ENCODE measurements around the gene VWA8.

Gene VWA8

GRCh38 chr13:41997396-41997795 is 36.5 kb upstream of the VWA8 start:
- no peaks in the 10 kb centered on the region for H3K79me2 ChIP-seq (ENCODE audit: control insufficient read depth, low read length)
- no peak overlapping the region for H3K4me2 ChIP-seq (ENCODE audit: low read length)
- H3K27ac ChIP-seq (ENCODE audit: low read depth, low read length), result no peak overlapping the region
- no peaks in the 10 kb centered on the region for H3F3A ChIP-seq (ENCODE audit: control insufficient read depth, insufficient read depth)
- H3K9me3 ChIP-seq (ENCODE audit: control insufficient read depth, insufficient read depth, low read length), result no peaks in the 10 kb centered on the region
- TF ChIP-seq CTCF (IDR thresholded peaks at IDR 0.05; ENCODE audit: low read depth, low read length, poor library complexity, severe bottlenecking) (no peak), EZH2phosphoT487 (IDR thresholded peaks at IDR 0.05; ENCODE audit: borderline replicate concordance, low read length) (no peak)
- H3K9me2 ChIP-seq (replicated peaks; ENCODE audit: control insufficient read depth, low read length), result no peaks in the 10 kb centered on the region
- no peaks in the 10 kb centered on the region for H3K36me3 ChIP-seq (ENCODE audit: control insufficient read depth, low read length)
- H3K27me3 ChIP-seq (ENCODE audit: control insufficient read depth, low read length), result peaks cover 5% of the 10 kb centered on the region; the same call in 1 of the 2 replicates
- no peaks in the 10 kb centered on the region for H4K20me1 ChIP-seq (ENCODE audit: control insufficient read depth, insufficient read depth, low read depth, low read length)
- H3K4me1 ChIP-seq (ENCODE audit: control insufficient read depth, low read length), result no peaks in the 10 kb centered on the region
- H3K4me3 ChIP-seq (ENCODE audit: low read length), result no peak overlapping the region

GRCh38 chr13:41995946-41996345 is 35.0 kb upstream of the VWA8 start:
- no peaks in the 10 kb centered on the region for H3F3A ChIP-seq (ENCODE audit: control insufficient read depth, insufficient read depth)
- H3K4me2 ChIP-seq (ENCODE audit: low read length), result no peak overlapping the region

GRCh38 chr13:41995336-41995735 is 34.4 kb upstream of the VWA8 start:
- Histone ChIP-seq H4K20me1 (ENCODE audit: control insufficient read depth, insufficient read depth, low read depth, low read length) (no peaks in the 10 kb centered on the region), H3K27me3 (ENCODE audit: control insufficient read depth, low read length) (no peaks in the 10 kb centered on the region), H3K27ac (ENCODE audit: low read depth, low read length) (no peak overlapping the region), H3K4me3 (ENCODE audit: low read length) (no peak overlapping the region), H3F3A (ENCODE audit: control insufficient read depth, insufficient read depth) (no peaks in the 10 kb centered on the region), H3K79me2 (ENCODE audit: control insufficient read depth, low read length) (no peaks in the 10 kb centered on the region), H3K4me2 (ENCODE audit: low read length) (no peak overlapping the region), H3K36me3 (ENCODE audit: control insufficient read depth, low read length) (no peaks in the 10 kb centered on the region), H3K9me2 (replicated peaks; ENCODE audit: control insufficient read depth, low read length) (no peaks in the 10 kb centered on the region), H3K9me3 (ENCODE audit: control insufficient read depth, insufficient read depth, low read length) (no peaks in the 10 kb centered on the region), H3K4me1 (ENCODE audit: control insufficient read depth, low read length) (no peaks in the 10 kb centered on the region)
- TF ChIP-seq CTCF (IDR thresholded peaks at IDR 0.05; ENCODE audit: low read depth, low read length, poor library complexity, severe bottlenecking), result no peak
- no peak for TF ChIP-seq EZH2phosphoT487 (IDR thresholded peaks at IDR 0.05; ENCODE audit: borderline replicate concordance, low read length)

More at GRCh38 chr13:41995946-41996345, 35.0 kb upstream of the VWA8 start:
- TF ChIP-seq CTCF (IDR thresholded peaks at IDR 0.05; ENCODE audit: low read depth, low read length, poor library complexity, severe bottlenecking), result no peak
- no peak for TF ChIP-seq EZH2phosphoT487 (IDR thresholded peaks at IDR 0.05; ENCODE audit: borderline replicate concordance, low read length)
- no peaks in the 10 kb centered on the region for H3K9me2 ChIP-seq (replicated peaks; ENCODE audit: control insufficient read depth, low read length)
- H3K27ac ChIP-seq (ENCODE audit: low read depth, low read length), result no peak overlapping the region
- no peaks in the 10 kb centered on the region for H3K4me1 ChIP-seq (ENCODE audit: control insufficient read depth, low read length)
- H3K79me2 ChIP-seq (ENCODE audit: control insufficient read depth, low read length), result no peaks in the 10 kb centered on the region
- H3K27me3 ChIP-seq (ENCODE audit: control insufficient read depth, low read length), result no peaks in the 10 kb centered on the region
- H3K9me3 ChIP-seq (ENCODE audit: control insufficient read depth, insufficient read depth, low read length), result no peaks in the 10 kb centered on the region
- no peak overlapping the region for H3K4me3 ChIP-seq (ENCODE audit: low read length)
- H3K36me3 ChIP-seq (ENCODE audit: control insufficient read depth, low read length), result no peaks in the 10 kb centered on the region
- H4K20me1 ChIP-seq (ENCODE audit: control insufficient read depth, insufficient read depth, low read depth, low read length), result no peaks in the 10 kb centered on the region

- Histone ChIP-seq H3K27me3 (ENCODE audit: control insufficient read depth, low read length) (no peaks in the 10 kb centered on the region), H3K4me2 (ENCODE audit: low read length) (no peak overlapping the region), H4K20me1 (ENCODE audit: control insufficient read depth, insufficient read depth, low read depth, low read length) (no peaks in the 10 kb centered on the region), H3K9me2 (replicated peaks; ENCODE audit: control insufficient read depth, low read length) (no peaks in the 10 kb centered on the region), H3F3A (ENCODE audit: control insufficient read depth, insufficient read depth) (no peaks in the 10 kb centered on the region), H3K4me1 (ENCODE audit: control insufficient read depth, low read length) (no peaks in the 10 kb centered on the region), H3K27ac (ENCODE audit: low read depth, low read length) (no peak overlapping the region), H3K9me3 (ENCODE audit: control insufficient read depth, insufficient read depth, low read length) (no peaks in the 10 kb centered on the region), H3K36me3 (ENCODE audit: control insufficient read depth, low read length) (no peaks in the 10 kb centered on the region), H3K79me2 (ENCODE audit: control insufficient read depth, low read length) (no peaks in the 10 kb centered on the region), H3K4me3 (ENCODE audit: low read length) (no peak overlapping the region)
- TF ChIP-seq EZH2phosphoT487 (IDR thresholded peaks at IDR 0.05; ENCODE audit: borderline replicate concordance, low read length) (no peak), CTCF (IDR thresholded peaks at IDR 0.05; ENCODE audit: low read depth, low read length, poor library complexity, severe bottlenecking) (no peak)
Measured at GRCh38 chr13:41994696-41995095, 33.8 kb upstream of the VWA8 start.
